Activated CD8-positive, alpha-beta memory T cell treated with anti-CD3 and anti-CD28 coated beads for 1 hour (primary cell): ENCODE results near the gene LCLAT1.
"Not testable (repeated sequence)": the region's sequence is repeated elsewhere in the genome, so short reads cannot be mapped to it uniquely, and the experiment has no call there.

Source experiments
- DNase-seq, 2 donors: peaks; one replicate each; pipeline ENCODE4 v3.0.0-alpha.2; 2020; ENCODE audit warnings: low read depth in 1 of 2; ENCODE audit errors: extremely low read depth in 1 of 2

Gene LCLAT1

DNA sequence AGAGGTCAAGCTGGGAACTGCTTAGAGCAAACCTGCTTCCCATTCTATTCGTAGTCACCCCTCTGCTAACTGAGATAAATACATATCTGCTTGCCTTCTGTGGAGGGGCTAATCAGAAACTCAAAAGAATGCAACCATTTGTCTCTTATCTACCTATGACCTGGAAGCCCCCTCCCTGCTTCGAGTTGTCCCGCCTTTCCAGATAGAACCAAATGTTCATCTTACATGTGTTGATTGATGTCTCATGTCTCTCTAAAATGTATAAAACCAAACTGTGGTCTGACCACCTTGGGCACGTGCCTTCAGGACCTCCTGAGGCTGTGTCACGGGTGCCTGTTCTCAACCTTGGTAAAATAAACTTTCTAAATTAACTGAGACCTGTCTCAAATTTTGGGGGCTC lies 66.6 kb downstream of the LCLAT1 start:
- DNase-seq, result not testable (repeated sequence)

DNA sequence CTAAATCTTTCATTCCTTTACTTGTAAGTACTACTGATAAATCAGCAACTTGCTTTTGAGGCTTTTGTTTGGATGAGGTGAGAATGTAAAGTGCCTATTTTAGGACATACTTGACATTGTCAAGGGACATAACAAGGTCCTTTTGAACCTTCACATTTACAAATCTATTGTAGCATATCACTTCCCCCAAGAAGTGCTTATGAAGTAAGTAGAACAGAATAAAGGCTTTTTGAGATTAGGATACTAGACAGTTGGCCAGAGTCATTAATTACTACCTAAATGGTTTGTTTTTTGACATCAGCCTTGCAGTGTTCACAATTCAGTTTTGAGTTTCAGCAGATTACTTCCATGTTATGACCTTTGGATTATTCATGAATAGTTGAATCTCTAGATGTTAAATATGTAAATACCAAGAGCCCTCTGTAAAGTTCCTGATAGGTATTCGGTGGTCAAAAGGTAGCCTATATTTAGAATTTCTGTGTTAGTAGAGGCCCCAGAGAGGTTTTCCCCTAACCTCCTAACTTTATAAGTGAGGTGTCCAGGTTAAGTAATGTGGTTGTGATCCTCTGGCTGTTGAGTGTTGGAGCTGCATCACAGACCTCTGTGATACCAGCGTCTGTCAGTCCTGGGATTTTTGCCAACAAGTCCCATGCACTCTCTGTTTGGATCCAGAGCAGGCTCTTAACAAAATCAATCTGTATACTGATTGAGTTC lies 67.2 kb downstream of the LCLAT1 start:
- DNase-seq, result no peak

DNA sequence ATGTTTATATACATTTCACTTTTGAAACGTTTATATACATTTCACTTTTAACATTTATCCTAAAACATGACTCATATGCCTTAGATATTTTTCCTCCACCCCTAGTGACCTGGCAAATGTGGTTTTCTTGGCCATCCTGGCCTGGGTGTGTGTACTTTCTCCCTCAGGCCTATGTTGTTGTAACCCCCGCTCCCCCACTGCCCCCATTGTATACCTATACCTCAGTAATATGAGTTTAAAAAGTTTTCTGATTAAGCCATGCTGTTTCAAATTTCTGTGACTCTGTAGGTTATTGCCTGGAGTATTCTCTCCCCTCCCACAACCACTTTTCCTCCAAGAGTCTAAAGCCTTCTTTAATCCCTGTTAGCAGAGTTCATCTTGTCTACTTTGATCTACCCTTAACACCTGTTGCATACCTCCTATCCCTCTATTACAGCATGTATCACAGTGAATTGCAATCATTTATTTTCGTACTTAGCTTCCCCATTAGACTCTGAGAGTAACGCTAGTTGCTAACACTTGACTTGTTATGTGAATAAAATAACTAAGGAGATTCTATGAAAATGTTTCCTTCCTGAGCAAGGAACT lies 67.9 kb downstream of the LCLAT1 start:
- no peak for DNase-seq

DNA sequence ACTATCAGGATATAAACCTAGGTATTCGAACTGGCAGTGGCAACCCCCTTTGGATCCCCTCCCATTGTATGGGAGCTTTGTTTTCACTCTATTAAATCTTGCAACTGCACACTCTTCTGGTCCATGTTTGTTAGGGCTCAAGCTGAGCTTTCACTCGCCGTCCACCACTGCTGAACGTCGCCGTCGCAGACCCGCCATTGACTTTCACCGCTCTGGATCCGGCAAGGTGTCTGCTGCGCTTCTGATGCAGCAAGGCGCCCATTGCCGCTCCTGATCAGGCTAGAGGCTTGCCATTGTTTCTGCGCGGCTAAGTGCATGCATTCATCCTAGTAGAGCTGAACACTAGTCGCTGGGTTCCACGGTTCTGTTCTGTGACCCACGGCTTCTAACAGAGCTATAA lies 69.1 kb downstream of the LCLAT1 start:
- no peak for DNase-seq

DNA sequence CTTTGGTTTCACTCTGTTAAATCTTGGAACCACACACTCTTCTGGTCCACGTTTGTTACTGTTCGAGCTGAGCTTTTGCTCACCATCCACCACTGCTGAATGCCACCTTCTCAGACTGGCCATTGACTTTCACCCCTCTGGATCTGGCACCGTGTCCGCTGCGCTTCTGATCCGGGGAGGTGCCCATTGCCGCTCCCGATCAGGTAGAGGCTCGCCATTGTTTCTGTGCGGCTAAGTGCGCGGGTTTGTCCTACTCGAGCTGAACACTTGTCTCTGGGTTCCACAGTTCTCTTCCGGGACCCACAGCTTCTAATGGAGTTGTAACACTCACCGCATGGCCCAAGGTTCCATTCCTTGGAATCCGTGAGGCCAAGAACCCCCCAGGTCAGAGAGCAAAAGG lies 72.8 kb downstream of the LCLAT1 start:
- no peak for DNase-seq

DNA sequence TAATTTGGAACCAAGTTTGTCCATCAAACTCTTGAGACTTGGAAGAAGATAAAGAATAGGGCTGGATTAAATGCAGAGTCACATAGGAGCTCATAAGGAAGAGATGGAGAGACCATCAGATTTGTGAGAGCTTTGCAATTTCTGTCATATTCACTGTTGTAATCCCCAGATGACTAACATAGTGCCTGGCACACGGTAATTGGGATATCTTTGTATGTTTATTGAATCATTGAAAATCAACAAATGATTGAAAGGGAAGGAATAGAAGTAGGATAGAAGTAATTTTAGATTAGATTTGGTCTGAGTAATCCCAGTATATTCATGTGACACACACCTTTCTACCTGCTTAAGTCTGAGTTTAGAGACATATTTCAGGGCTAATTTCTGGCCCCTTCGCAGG lies 75.4 kb downstream of the LCLAT1 start:
- DNase-seq, result no peak

DNA sequence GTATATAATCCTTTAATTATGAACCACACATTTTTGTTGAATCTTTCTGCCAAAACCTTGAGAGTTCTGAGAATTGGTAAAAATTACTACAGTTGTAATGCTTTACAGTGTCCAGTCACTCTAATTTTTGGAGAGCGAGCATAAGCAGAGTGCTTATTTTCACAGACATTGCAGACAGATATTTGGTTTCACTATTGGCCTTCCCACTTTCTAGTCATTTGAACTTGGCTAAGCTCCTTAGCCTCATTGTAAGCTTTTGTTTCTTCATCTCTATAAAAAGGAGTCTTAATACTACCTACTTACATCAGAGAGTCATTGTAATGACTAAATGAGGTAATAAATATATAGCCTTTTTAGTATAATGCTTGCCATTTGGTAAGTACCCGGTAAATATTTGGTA lies 80.4 kb downstream of the LCLAT1 start:
- DNase-seq, result no peak

DNA sequence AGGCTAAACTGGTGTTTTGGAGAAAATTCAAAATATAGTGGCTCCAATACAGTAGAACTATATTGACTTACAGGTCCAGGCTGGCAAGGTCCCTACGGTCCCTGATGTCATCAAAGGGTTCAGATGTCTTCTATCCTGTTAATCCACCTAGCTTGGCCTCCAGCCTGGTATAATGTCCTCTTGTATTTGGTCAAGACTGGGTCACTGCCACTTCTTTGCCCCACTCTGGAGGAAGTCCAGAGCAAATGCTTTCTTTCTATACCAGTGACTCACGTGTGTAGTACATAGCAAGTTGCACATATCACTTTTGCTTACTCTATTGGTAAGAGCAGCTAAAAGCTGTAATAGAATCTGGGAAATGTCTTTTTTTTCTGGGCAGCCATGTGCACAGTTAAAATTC lies 80.8 kb downstream of the LCLAT1 start:
- no peak for DNase-seq

DNA sequence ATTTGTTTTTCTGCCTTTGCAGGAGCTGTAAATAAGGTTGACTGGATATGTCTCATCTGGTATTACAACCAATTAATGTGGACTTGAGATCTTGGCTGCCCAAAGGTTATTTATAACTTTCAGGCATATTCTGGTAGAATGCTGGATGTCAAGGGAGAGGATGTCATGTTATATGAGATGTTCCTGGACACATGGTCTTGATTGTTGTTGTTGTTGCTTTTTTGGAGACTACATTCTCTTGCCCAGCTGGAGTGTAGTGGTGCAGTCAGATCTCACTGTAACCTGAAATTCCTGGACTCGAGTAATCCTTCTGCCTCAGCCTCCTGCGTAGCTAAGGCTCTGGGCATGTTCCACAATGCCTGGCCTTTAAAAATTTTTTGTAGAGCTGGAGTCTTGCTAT lies 83.3 kb downstream of the LCLAT1 start:
- no peak for DNase-seq

DNA sequence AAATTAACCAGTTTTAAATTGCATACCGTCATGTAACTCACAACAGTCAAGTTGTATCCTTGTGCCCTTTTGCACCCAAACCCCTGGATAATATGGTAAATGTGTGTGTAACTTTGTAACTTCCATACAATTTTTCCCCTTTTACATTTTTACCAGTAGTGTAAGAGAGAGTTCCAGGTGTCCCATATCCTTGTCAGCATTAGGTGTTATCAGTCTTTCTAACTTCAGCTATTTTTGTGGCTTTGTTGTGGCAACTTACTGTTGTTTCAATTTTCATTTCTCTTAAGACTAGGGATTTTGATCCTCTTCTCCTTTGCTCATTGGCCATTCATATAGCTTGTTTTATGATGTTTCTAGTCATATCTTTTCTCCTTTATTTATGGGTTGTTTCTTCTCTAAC lies 94.6 kb downstream of the LCLAT1 start:
- no peak for DNase-seq

DNA sequence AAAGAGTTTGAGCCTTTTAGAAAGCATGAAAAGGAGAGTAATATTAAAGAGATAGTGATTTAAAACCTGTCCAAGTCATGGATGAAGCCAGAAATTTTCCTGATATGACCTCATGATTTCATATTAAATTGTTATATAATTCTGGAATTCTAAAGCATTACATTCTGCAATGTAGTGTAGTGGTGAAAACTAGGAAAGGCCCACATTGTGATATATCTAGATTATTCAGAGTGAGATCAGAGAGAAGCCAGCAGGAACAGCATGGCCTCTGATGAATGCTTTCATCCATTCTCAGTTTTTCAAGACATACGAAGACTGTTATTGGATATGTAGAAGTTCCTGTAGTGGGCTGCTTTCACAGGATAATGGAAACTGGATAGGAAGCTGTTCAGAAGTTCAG lies 98.8 kb downstream of the LCLAT1 start:
- DNase-seq, result no peak

DNA sequence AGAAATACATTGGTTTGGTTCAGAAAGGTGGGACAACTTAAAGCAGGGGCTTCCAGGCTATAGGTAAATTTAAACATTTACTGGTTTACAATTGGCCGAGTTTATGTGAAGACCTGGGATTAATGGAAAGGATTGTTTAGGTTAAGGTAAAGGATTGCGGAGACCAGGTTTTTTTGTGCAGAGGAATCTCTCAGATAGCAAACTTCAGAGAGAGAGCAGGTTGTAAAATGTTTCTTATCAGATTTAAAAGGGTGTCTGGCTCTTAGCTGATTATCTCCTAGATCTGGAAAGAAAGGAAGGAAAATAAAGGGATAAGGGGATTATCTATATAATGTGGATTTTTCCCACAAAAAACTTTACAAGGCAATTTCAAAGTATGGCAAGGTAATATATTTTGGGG lies 101.3 kb downstream of the LCLAT1 start:
- no peak for DNase-seq

DNA sequence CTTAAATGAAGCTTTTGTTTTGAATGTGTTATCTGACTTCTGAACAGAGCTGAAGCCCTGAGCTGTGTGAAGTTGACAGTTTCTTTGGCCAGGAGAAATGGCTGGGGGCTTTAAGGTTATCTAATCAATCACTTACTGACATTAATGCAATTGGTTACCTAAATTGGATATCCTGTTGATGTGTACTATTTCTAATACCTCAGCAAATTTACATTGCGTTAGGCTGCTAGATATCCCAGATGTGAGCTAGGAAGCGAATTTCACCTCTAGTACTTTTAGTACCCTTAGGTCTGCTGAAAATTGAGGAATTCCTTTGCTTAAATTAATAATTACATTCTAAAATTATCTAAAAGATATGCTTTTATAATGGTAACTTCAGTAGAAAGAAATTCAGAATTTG lies 102.0 kb downstream of the LCLAT1 start:
- no peak for DNase-seq

DNA sequence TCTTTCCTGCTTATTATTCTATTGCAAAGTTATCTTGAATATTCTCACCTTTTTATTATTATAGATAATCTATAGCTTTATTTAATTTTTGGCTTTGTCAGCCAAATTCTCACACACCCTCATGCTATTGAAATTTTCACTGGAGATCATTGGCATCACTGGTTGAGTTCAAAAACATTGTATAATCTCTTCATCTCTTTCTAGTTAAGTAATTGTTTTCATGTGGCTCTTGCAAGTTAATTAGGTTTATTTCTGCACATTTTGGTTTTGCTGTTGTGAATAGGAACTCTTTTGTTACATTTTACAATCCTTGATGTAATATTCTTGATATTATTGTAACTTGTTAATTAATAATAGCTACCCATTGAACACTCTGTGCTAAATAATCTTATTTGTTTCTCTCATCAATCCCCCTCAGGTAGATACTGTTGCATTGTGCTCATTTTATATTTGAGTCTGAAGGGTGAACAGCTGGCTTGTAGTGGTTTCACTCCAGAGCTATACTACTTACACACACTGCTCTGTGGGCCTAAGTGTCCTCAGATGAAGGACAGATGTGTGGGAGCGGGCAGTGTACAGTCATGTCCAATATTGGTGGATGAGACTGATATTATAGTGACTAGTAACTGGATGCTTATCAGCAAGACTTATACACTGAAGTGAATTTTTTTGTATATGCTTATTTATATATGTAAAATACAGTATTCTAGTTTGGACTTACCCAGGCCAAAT lies 112.7 kb downstream of the LCLAT1 start:
- no peak for DNase-seq

DNA sequence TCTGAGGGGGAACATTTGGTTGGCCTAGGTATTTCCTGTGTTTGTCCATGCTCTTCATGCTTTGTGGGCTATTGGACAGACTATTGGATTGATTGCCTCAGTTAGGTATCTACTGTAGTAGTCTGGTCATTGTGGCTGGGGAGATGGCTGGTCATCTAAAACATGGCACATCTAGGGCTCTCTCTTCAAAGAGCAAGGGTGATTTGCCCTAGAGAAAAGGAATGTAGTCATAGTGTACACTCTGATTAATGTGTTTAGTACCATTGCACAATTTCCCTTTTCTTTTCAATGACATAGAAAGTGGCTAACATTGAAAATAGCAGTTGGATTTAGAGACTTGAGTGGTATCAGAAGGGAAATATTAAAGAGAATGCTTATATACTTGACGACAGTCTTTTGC lies 114.3 kb downstream of the LCLAT1 start:
- no peak for DNase-seq

DNA sequence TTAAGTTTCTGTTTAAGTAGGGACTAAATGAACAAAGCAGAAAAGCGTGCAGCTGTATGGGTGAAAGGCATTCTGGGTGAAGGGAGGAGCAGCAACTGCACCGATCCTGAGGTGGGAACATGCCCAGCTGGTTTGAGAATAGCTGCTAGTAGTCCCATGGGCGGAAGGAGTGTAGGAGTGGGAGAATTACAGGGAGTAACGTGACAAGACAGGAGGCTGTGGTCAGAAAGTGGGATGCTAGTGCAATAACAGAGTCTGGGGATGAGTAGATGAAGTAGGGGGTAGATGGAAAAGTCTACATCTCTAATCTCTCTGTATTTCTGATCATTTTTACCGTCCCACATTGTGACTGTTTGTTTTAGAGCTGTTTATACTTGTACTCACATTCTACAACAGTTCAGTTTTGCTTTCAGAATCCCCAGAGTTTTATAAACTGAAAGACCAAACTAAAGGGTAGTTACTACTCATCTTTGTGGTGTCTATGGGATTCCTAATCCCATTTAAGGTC lies 118.9 kb downstream of the LCLAT1 start:
- DNase-seq, result no peak

DNA sequence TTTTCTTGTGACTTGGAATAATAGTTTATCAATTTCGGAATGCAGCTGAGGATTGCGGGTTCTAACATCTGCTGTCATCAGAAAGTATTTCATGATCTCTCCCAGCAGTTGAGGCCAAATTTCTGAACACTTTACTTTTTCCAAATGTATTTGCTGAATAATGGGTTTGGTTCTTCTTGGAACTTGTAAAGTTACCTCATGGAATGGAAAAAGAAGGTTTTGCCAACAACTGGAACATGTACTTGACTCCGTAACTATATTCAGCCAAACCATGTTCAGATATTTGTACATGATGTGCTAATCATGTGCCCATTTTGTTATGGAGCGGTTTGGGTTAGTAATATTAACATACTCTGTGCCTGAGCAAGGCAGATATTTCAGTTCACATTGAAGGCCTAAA lies 119.6 kb downstream of the LCLAT1 start:
- DNase-seq, result no peak

DNA sequence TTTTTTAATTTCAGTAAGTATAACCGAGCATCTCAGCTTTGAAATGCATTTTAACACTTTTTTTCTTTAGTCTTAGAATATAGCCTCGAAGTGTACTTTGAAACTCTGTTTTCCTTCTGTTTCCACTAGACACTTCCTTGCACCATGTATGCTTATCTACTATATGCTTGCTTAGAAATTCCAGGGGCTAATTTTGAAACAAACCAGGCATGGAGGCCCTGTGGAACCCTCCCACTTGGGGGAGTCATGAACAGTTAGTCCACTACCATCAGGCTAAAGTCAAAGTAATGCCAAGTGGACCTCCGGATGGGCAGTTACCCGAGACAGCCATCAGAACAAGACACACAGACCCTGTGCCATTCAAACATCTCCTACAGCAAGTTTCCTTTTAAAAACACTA lies 120.3 kb downstream of the LCLAT1 start:
- no peak for DNase-seq

DNA sequence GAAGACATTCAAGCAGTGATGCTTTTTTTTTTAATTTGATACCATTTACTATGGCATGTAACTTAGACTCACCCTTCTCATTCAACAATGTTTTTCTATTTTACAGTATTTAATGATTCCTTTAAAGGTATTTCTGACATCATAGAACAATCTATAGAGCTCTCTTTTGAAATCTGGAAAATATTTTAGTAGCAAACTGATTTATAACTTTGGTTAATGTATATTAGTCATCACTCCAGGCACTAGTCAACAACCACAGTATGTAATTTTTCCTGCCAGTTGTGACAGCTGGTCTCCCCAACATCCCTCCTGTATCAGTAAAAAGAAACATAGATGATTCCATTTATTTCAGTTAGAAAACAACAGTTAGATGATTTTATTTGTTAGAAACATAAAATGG lies 122.9 kb downstream of the LCLAT1 start:
- no peak for DNase-seq

DNA sequence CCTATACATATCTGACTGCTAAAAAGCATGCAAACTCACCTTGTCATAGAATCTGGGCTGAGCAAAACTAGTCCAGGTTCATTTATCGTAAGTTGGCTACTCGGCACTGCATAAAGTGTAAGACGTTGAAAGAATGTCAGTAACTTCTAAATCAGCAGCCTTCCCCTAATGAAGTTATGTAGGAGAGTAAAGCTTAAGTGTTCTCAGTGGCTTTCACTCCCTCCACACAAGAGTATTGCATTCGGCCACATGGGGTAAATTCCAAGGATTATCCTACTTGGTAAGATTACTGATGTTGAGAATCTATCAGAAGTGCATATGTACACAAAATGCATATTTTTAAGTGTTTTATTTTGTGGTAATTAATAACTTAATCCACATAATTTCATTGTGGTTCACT lies 130.1 kb downstream of the LCLAT1 start:
- no peak for DNase-seq

DNA sequence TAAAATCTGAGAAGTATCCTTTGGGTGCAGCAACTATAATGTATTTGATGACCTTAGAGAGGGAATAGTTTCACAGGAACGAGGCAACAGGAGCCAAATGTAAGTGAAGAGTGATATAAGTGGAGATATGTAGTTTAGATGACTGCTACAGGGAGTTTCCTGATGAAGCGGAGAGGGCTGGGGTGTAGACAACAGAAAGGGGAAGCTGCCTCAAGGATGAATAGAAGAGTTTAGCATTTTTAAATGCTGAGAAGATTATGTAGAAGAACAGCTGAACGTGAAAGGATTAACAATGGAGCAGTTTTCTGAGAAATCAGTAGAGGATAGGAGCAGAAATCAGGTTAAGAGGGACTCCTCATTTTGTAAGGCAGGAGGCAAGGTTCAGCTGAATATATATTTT lies 133.3 kb downstream of the LCLAT1 start:
- no peak for DNase-seq

DNA sequence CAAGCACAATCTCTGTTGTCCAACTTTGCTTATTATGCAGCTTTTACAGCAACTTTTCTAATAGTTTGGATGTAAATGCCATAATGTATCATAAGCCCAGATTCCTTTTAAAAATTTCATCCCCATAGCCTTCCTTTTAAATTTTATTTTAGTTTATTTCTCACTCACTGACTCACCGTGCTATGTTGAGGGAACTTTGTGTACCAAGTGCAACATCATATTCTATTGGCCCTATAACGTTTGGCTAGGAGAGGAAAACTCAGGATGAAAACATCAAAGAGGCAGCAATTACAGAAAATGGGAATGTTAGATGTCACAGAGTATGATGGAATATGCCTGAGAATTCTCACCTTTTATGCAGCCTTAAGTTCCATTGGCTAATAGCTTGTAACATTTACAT lies 135.5 kb downstream of the LCLAT1 start:
- no peak for DNase-seq
